T47D (cell line): ENCODE results near the gene THNSL1.

Source experiments
- DNase-seq, 2 experiments: peaks; one replicate each; pipeline versions ENCODE4 v3.0.0 to v3.0.0-alpha.2; 2011 to 2012; ENCODE audit warnings: low read depth in 1 of 2, low spot score in 1 of 2
- JUND ChIP-seq: IDR thresholded peaks from 2 replicates; pipeline ENCODE4 v1.6.1; 2012; ENCODE audit warnings: low read depth
- in situ Hi-C: cut with HindIII; loops from 2 replicates; pipeline ENCODE4 v1.10.0; 2016; ENCODE audit warnings: low sequenced_read_pairs, low pct_unique_long_range_greater_than_20kb

THNSL1 gene

GRCh38 chr10:25018703-25019102, 2.3 kb downstream of the THNSL1 start:
- in situ Hi-C loops = no loop called here
- TF ChIP-seq JUND = no peak

DNA sequence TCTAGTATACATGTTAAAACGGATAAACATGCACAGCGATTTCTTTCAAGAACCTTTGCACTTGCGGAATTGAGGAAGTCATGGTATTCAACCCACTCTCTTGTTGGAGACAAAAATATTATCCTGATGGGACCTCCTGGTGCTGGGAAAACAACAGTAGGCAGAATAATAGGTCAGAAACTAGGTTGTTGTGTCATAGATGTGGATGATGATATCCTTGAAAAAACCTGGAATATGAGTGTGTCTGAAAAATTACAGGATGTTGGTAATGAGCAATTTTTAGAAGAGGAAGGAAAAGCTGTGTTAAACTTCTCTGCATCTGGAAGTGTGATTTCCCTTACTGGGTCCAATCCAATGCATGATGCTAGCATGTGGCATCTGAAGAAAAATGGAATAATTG, 6.9 kb downstream of the THNSL1 start:
- in situ Hi-C loops = no loop called here
- no peak for DNase-seq

More at GRCh38 chr10:25018703-25019102, 2.3 kb downstream of the THNSL1 start:
- DNase-seq = no peak

DNA sequence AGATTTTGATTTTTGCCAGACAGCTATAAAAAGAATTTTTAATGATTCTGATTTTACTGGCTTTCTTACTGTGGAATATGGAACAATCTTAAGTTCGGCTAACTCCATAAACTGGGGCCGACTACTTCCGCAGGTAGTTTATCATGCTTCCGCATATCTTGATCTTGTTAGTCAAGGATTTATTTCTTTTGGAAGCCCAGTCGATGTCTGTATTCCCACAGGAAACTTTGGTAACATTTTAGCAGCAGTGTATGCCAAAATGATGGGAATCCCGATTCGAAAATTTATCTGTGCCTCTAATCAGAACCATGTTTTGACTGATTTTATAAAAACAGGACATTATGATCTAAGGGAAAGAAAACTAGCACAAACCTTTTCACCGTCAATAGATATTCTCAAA, 8.1 kb downstream of the THNSL1 start:
- TF ChIP-seq JUND = no peak
- in situ Hi-C loops = no loop called here
- DNase-seq = no peak

More for the DNA sequence above, 6.9 kb downstream of the THNSL1 start:
- no peak for TF ChIP-seq JUND

DNA sequence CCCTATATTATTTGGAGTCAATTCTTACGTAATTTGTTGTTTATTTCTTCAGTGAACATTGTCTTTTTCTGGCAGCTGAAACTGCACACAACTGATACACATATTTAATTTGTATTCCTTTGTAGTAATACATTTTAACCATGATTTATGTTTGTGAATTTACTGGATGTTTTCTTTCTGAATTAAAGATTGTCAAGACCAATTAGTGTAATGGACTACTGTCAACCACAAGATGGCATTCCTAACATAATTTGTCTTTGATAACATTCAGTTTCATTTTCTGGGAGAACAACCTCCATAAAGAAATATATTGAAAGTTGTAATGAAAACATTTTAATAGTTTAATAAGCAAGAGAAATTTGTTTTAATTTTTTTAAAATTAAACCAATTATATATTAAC, 10.1 kb downstream of the THNSL1 start:
- peak in 1 of 2 experiments; percentile 1 for DNase-seq
- in situ Hi-C loops = no loop called here
- no peak for TF ChIP-seq JUND

DNA sequence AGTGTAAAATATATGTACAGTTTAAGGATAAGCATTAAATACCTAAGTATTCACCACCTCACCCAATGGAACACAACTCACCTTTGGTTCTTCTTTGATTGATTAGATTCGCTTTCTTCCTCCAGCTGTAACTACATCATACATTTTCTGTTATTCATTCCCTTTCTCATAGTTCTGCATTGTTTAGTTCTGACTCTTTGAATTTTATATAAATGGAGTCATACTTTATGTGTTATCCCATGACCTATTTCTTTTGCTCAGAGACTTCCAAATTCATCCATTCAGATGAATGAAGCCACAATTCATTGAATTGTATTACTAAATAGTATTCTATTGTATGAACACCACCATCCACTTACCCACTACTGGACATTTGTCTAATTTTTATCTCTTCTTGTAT, 12.3 kb downstream of the THNSL1 start:
- TF ChIP-seq JUND = no peak
- in situ Hi-C loops = no loop called here
- no peak for DNase-seq

GRCh38 chr10:25029519-25029918, 13.1 kb downstream of the THNSL1 start:
- TF ChIP-seq JUND = no peak
- in situ Hi-C loops = no loop called here
- no peak for DNase-seq

DNA sequence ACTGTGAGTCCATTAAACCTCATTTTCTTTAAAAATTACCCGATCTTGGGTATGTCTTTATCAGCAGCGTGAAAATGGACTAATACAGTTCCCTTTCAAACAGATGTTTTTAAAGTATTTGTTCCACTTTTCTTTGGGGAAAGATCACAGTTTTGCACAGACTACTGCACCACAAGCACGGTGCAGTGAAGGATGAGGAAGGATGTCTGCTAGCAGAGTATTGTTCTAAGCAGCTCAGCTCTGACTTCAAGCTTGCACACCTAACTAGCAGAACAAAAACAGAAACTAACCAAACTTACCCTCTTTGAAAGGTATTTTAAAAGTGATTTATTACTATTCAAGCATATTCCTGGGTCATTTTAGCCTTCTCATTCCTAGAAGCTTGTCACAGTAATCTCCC, 20.0 kb downstream of the THNSL1 start:
- in situ Hi-C loops = no loop called here
- DNase-seq = no peak

DNA sequence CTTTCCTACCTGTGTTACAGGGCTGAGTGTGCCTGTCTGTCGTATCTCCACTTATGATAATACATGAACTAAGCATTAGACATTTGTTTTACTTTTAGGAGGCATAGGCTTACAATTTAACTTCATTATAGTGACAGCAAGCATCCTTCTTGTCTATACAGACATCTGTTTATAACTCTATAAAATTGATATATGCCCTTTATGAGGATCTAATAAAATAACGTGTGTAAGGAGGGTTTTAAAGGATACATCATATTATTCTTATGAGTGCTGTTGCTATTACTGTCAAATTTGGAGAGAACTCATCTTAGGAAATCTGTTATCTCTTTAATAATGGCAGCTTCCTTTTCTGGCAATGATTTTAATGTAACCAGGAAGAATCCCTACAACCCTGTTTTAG, 21.9 kb downstream of the THNSL1 start:
- TF ChIP-seq JUND = no peak
- no peak for DNase-seq
- in situ Hi-C loops = no loop called here

More for the DNA sequence above, 20.0 kb downstream of the THNSL1 start:
- no peak for TF ChIP-seq JUND

GRCh38 chr10:25039531-25039930, 23.1 kb downstream of the THNSL1 start:
- in situ Hi-C loops = no loop called here
- TF ChIP-seq JUND = no peak
- DNase-seq = no peak

DNA sequence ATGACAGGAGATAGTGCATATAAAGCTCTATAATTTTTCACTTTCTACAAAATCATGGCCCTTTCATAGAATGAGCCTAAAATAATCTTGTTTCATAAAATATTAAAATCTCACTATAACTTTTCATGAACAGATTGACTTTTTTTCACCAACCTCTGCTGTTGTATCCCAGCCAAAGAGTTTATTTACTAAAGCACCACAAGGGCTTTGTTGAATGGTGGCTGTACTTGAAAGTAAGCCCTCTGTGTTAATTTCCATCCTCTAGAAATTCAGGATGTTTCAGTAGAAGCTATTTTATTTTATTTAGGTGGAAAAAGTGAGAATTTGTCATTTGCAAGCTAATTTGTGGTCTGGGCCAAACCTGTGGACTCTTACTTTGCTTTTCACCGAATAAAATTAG, 30.2 kb downstream of the THNSL1 start:
- TF ChIP-seq JUND = no peak
- DNase-seq = no peak
- in situ Hi-C loops = no loop called here

- no peak for DNase-seq
- no peak for TF ChIP-seq JUND
- in situ Hi-C loops = no loop called here
These were observed 30.7 kb downstream of the THNSL1 start for GRCh38 chr10:25047088-25047487.

GRCh38 chr10:25047591-25048301, 31.3 kb downstream of the THNSL1 start:
- no peak for DNase-seq
- TF ChIP-seq JUND = no peak
- in situ Hi-C loops = no loop called here

DNA sequence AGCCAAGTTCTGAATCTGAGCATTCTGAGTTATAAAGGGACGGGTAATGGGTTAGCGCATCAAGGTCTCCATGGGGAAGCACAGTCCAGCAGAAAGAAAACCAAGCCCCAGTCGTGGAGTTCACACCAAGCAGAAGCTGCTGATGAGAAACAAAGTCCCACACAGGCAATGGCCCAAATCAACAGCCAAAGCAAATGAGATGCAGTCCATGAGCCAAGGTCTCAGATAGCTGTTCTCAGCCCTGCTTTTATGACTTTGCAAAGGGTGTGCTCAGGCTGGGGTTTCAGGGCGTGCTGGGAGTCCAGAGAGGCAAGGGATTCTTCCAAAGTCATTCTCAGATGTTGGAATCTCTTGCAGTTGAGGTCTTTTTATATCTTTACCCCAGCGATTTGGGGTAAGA, 32.0 kb downstream of the THNSL1 start:
- in situ Hi-C loops = no loop called here
- no peak for TF ChIP-seq JUND
- no peak for DNase-seq

DNA sequence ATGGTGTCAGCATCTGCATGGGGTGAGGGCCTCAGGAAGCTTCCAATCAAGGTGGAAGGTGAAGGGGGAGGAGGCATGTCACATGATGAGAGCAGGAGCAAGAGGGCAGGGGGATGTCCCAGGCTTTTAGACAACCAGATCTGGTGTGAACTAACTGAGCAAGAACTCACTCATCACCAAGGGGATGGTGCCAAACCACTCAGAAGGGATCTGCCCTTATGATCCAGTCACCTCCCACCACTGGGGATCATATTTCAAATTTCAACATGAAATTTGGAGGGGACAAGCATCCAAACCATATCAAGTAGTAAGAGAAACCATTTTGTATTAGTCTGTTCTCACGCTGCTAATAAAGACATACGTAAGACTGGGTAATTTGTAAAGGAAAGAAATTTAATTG, 33.6 kb downstream of the THNSL1 start:
- DNase-seq = no peak

More for the DNA sequence above, 33.6 kb downstream of the THNSL1 start:
- in situ Hi-C loops = no loop called here
- TF ChIP-seq JUND = no peak
